WTC11 (cell line): ENCODE data around the gene ITGA2. TPM values are rescaled to one million over a fixed set of nuclear protein-coding genes. Genes with fewer than 3 reads are reported as not detected.

Experiments used
- ATAC-seq: fragments of 200-7000 bp; cut with Tn5 transposase; 2 replicates; pipeline ENCODE4 v1.10.0; 2021; ENCODE audit warnings: mild to moderate bottlenecking, moderate library complexity
- CTCF ChIA-PET: fragments of 300-600 bp; sonication (Branson Sonifier 250); formaldehyde crosslinking; loops from one replicate; lab custom pipeline; 2021; ENCODE audit warnings: antibody characterized with exemption; lab: Charles Lee
- POLR2A ChIA-PET: fragments of 350-600 bp; sonication (Branson Sonifier 250); formaldehyde crosslinking; loops from one replicate; lab custom pipeline; 2021; ENCODE audit warnings: antibody characterized with exemption; lab: Charles Lee
- DNase-seq: peaks from one replicate; pipeline ENCODE4 v3.0.0; 2021; ENCODE audit warnings: low spot score
- H3K27ac Mint-ChIP-seq: 2 replicates; pipeline ENCODE4 v1.8.0; 2021; ENCODE audit warnings: mixed read lengths
- H3K27me3 Mint-ChIP-seq: 2 replicates; pipeline ENCODE4 v1.8.0; 2021; ENCODE audit warnings: low read depth, mild to moderate bottlenecking, moderate library complexity, mixed read lengths
- H3K36me3 Mint-ChIP-seq: 2 replicates; pipeline ENCODE4 v1.8.0; 2021; ENCODE audit warnings: mixed read lengths
- H3K4me1 Mint-ChIP-seq: 2 replicates; pipeline ENCODE4 v1.8.0; 2022; ENCODE audit warnings: mixed read lengths
- H3K4me3 Mint-ChIP-seq: 2 replicates; pipeline ENCODE4 v1.8.0; 2021; ENCODE audit warnings: mild to moderate bottlenecking, moderate library complexity, mixed read lengths
- H3K9me3 Mint-ChIP-seq: 2 replicates; pipeline ENCODE4 v1.8.0; 2021; ENCODE audit warnings: mixed read lengths
- ATF6 ChIP-seq: sonication (generic); formaldehyde crosslinking; IDR thresholded peaks from 2 replicates; pipeline ENCODE4 v1.8.1; 2023; ENCODE audit warnings: mild to moderate bottlenecking, missing genetic modification reagents
- ELF4 ChIP-seq: sonication (generic); formaldehyde crosslinking; IDR thresholded peaks from 2 replicates; pipeline ENCODE4 v1.8.1; 2022; ENCODE audit warnings: low read depth, mild to moderate bottlenecking, moderate library complexity, missing genetic modification reagents
- EMX1 ChIP-seq: fragments of 250-450 bp; sonication (Bioruptor Pico); IDR thresholded peaks from 2 replicates; pipeline ENCODE4 v1.8.0; 2021; ENCODE audit warnings: mild to moderate bottlenecking
- ETV6 ChIP-seq: sonication (generic); formaldehyde crosslinking; IDR thresholded peaks from 2 replicates; pipeline ENCODE4 v1.8.1; 2022; ENCODE audit warnings: mild to moderate bottlenecking, missing genetic modification reagents
- FOXP1 ChIP-seq: sonication (generic); formaldehyde crosslinking; IDR thresholded peaks from 2 replicates; pipeline ENCODE4 v1.8.0; 2022; ENCODE audit warnings: missing genetic modification reagents, mild to moderate bottlenecking, moderate library complexity, borderline replicate concordance
- GABPB1 ChIP-seq: sonication (generic); formaldehyde crosslinking; IDR thresholded peaks from 2 replicates; pipeline ENCODE4 v1.8.1; 2023; ENCODE audit warnings: mild to moderate bottlenecking, missing genetic modification reagents
- GRHL2 ChIP-seq: fragments of 250-450 bp; sonication (Bioruptor Pico); IDR thresholded peaks from 2 replicates; pipeline ENCODE4 v1.8.0; 2022; ENCODE audit warnings: mild to moderate bottlenecking, moderate library complexity; ENCODE audit not compliant: insufficient replicate concordance, severe bottlenecking
- GTF2I ChIP-seq: fragments of 250-450 bp; sonication (Bioruptor Pico); conservative IDR thresholded peaks from 2 replicates; pipeline ENCODE4 v1.4.0; 2021; ENCODE audit warnings: mild to moderate bottlenecking
- MLX ChIP-seq: sonication (generic); formaldehyde crosslinking; IDR thresholded peaks from 2 replicates; pipeline ENCODE4 v1.8.1; 2023; ENCODE audit warnings: mild to moderate bottlenecking, missing genetic modification reagents, moderate library complexity
- MXD4 ChIP-seq: fragments of 250-450 bp; sonication (Bioruptor Pico); IDR thresholded peaks from 2 replicates; pipeline ENCODE4 v1.8.0; 2021; ENCODE audit warnings: mild to moderate bottlenecking, moderate library complexity, borderline replicate concordance
- NFATC4 ChIP-seq: fragments of 250-450 bp; sonication (Bioruptor Pico); IDR thresholded peaks from 2 replicates; pipeline ENCODE4 v1.9.0; 2021; ENCODE audit warnings: mild to moderate bottlenecking
- SP1 ChIP-seq: sonication (generic); formaldehyde crosslinking; conservative IDR thresholded peaks from 2 replicates; pipeline ENCODE4 v1.8.1; 2022; ENCODE audit warnings: missing genetic modification reagents
- TCF7 ChIP-seq: sonication (generic); formaldehyde crosslinking; IDR thresholded peaks from 2 replicates; pipeline ENCODE4 v1.8.0; 2022; ENCODE audit warnings: mild to moderate bottlenecking, low read depth, missing genetic modification reagents, moderate library complexity
- TEAD4 ChIP-seq: sonication (generic); formaldehyde crosslinking; IDR thresholded peaks from 2 replicates; pipeline ENCODE4 v1.8.0; 2022; ENCODE audit warnings: mild to moderate bottlenecking, missing genetic modification reagents
- USF2 ChIP-seq: sonication (generic); formaldehyde crosslinking; IDR thresholded peaks from 2 replicates; pipeline ENCODE4 v1.8.1; 2023; ENCODE audit warnings: mild to moderate bottlenecking, missing genetic modification reagents, moderate library complexity
- ZNF219 ChIP-seq: sonication (generic); formaldehyde crosslinking; IDR thresholded peaks from 2 replicates; pipeline ENCODE4 v1.8.0; 2023; ENCODE audit warnings: missing genetic modification reagents, mild to moderate bottlenecking, borderline replicate concordance
- ZNF396 ChIP-seq: fragments of 250-450 bp; sonication (Bioruptor Pico); IDR thresholded peaks from 2 replicates; pipeline ENCODE4 v1.8.0; 2021; ENCODE audit warnings: mild to moderate bottlenecking, moderate library complexity, borderline replicate concordance
- ZNF423 ChIP-seq: fragments of 250-450 bp; sonication (Bioruptor Pico); IDR thresholded peaks from 2 replicates; pipeline ENCODE4 v2.1.2; 2022; ENCODE audit warnings: mild to moderate bottlenecking, moderate library complexity
- total RNA-seq: library from RNA; stranded (reverse); gene quantifications from 3 replicates; pipeline ENCODE4 v1.2.3, GENCODE V29; 2021
- TF ChIP-seq, protein P1 (sequence below): sonication (generic); formaldehyde crosslinking; IDR thresholded peaks from 2 replicates; pipeline ENCODE4 v1.8.0; 2023; ENCODE audit warnings: missing genetic modification reagents
- TF ChIP-seq, protein P2 (sequence below): sonication (generic); formaldehyde crosslinking; IDR thresholded peaks from 2 replicates; pipeline ENCODE4 v1.8.0; 2022; ENCODE audit warnings: missing genetic modification reagents

ITGA2 gene
- total RNA-seq, 1 experiment from 2014 or later: 5.5 TPM

DNA sequence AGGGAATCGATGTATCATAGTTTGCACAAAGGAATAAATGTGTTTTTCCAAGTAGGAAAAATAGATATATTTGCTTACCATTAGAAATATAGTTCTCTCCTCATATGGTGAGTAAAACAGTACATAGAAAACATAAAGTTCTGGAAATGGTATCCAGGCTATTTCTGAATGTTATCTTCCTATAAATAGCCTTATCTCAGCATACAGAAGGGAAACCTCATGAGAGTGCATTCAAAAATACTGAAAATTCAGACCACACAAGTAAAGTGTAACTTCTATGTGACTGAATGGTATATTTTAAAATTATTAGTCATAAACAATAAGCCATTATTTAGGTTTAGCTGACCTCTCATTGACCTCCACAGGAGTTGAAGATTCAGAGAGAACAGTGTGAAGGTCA lies 76.9 kb downstream of the ITGA2 start:
- Mint-ChIP-seq H3K27me3 (no peaks in the 10 kb centered on the region), H3K27ac (no peak overlapping the region), H3K9me3 (no peaks in the 10 kb centered on the region), H3K4me3 (no peak overlapping the region), H3K4me1 (no peaks in the 10 kb centered on the region), H3K36me3 (no peaks in the 10 kb centered on the region)
- ATAC-seq (no peak), DNase-seq (no peak)
- ChIA-PET CTCF (no interaction called here), POLR2A (no interaction called here)
- no peak for TF ChIP-seq TCF7 (CRISPR knock-in tag)
- TF ChIP-seq GRHL2 (CRISPR knock-in tag): no peak
- no peak for TF ChIP-seq ELF4 (CRISPR knock-in tag)
- TF ChIP-seq EMX1 (CRISPR knock-in tag): no peak
- TF ChIP-seq, protein P1, sequence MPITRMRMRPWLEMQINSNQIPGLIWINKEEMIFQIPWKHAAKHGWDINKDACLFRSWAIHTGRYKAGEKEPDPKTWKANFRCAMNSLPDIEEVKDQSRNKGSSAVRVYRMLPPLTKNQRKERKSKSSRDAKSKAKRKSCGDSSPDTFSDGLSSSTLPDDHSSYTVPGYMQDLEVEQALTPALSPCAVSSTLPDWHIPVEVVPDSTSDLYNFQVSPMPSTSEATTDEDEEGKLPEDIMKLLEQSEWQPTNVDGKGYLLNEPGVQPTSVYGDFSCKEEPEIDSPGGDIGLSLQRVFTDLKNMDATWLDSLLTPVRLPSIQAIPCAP: no peak
- TF ChIP-seq GABPB1 (CRISPR knock-in tag): no peak
- no peak for TF ChIP-seq ZNF219 (CRISPR knock-in tag)
- TF ChIP-seq, protein P2, sequence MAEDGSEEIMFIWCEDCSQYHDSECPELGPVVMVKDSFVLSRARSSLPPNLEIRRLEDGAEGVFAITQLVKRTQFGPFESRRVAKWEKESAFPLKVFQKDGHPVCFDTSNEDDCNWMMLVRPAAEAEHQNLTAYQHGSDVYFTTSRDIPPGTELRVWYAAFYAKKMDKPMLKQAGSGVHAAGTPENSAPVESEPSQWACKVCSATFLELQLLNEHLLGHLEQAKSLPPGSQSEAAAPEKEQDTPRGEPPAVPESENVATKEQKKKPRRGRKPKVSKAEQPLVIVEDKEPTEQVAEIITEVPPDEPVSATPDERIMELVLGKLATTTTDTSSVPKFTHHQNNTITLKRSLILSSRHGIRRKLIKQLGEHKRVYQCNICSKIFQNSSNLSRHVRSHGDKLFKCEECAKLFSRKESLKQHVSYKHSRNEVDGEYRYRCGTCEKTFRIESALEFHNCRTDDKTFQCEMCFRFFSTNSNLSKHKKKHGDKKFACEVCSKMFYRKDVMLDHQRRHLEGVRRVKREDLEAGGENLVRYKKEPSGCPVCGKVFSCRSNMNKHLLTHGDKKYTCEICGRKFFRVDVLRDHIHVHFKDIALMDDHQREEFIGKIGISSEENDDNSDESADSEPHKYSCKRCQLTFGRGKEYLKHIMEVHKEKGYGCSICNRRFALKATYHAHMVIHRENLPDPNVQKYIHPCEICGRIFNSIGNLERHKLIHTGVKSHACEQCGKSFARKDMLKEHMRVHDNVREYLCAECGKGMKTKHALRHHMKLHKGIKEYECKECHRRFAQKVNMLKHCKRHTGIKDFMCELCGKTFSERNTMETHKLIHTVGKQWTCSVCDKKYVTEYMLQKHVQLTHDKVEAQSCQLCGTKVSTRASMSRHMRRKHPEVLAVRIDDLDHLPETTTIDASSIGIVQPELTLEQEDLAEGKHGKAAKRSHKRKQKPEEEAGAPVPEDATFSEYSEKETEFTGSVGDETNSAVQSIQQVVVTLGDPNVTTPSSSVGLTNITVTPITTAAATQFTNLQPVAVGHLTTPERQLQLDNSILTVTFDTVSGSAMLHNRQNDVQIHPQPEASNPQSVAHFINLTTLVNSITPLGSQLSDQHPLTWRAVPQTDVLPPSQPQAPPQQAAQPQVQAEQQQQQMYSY: no peak
- TF ChIP-seq MXD4: no peak
- no peak for TF ChIP-seq SP1 (CRISPR knock-in tag)
- no peak for TF ChIP-seq USF2 (CRISPR knock-in tag)
- no peak for TF ChIP-seq NFATC4 (CRISPR knock-in tag)

GRCh38 chr5:53067641-53068040 lies 78.5 kb downstream of the ITGA2 start:
- TF ChIP-seq ZNF396 (no peak), GTF2I (no peak), MXD4 (no peak), TEAD4 (CRISPR knock-in tag) (no peak), ZNF423 (no peak), FOXP1 (CRISPR knock-in tag) (no peak), ATF6 (CRISPR knock-in tag) (no peak), ETV6 (CRISPR knock-in tag) (no peak), MLX (CRISPR knock-in tag) (no peak)
- no peak overlapping the region for H3K27ac Mint-ChIP-seq
- ChIA-PET CTCF (no interaction called here), POLR2A (no interaction called here)
- DNase-seq (no peak), ATAC-seq (no peak)
- no peaks in the 10 kb centered on the region for H3K36me3 Mint-ChIP-seq
- H3K27me3 Mint-ChIP-seq: no peaks in the 10 kb centered on the region
- H3K4me1 Mint-ChIP-seq: no peaks in the 10 kb centered on the region
- no peak overlapping the region for H3K4me3 Mint-ChIP-seq
- no peaks in the 10 kb centered on the region for H3K9me3 Mint-ChIP-seq
